GM12892 (cell line): ENCODE data around the gene ANKRD60.

Experiments used
- POLR2A ChIP-seq: IDR thresholded peaks from 2 replicates; pipeline ENCODE4 v1.6.1; 2011; ENCODE audit warnings: low read depth, low read length, control low read depth
- POLR2AphosphoS5 ChIP-seq: IDR thresholded peaks from 2 replicates; pipeline ENCODE4 v1.6.1; 2011; ENCODE audit warnings: low read depth, low read length, control low read depth
- TAF1 ChIP-seq: IDR thresholded peaks from 2 replicates; pipeline ENCODE4 v1.6.1; 2011; ENCODE audit warnings: low read depth, mild to moderate bottlenecking, control low read depth, low read length, borderline replicate concordance

DNA sequence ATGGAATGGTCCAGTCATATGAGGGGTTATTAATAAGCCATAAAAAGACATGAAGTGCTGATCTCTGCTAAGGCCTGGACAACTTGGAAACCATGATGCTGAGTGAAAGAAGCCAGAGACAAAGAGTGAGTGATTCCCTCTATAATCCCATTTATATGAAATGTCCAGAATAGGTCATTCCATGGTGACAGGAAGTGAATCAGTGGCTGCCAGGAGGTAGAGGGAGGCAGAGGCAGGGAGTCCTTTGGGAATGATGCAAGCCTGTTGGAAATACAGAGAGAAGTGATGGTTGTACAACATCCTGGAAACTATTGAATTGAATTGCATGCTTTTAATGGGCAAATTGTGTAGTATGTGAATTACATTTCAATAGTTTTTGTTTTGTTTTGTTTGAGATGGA is 26.4 kb downstream of the ANKRD60 start:
- TF ChIP-seq POLR2AphosphoS5 (no peak), POLR2A (no peak), TAF1 (no peak)
